GM23248 (cell line): Measurements from ENCODE around the gene STON2.

ENCODE experiments used
- EZH2 ChIP-seq: fragments of 200-600 bp; sonication (generic); IDR thresholded peaks from 2 replicates; pipeline ENCODE4 v1.6.1; 2018; ENCODE audit warnings: antibody characterized with exemption, mild to moderate bottlenecking; ENCODE audit not compliant: insufficient read depth, poor library complexity, severe bottlenecking
- EZH2phosphoT487 ChIP-seq: fragments of 200-600 bp; sonication (generic); IDR thresholded peaks from 2 replicates; pipeline ENCODE4 v1.6.1; 2018; ENCODE audit warnings: antibody characterized with exemption, moderate library complexity, mild to moderate bottlenecking, low read depth; ENCODE audit not compliant: insufficient read depth

DNA sequence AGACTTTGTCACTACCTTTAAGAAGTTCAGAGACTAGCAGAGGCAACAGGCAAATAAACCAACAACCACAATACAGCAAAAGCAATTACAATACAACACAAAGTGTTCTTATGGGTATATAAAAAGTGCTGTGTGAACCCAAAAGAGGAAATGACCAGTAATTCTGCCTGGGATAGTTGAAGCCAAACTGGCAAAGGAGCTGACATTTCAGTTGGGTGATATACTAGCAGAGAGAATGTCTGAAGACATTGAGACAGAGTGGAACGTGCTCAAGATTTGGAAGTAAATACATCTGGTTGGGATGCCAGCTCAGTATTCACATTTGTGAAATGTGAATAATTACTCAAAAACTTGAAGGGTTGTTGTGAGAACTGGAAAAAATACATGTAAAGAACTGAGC lies 98.8 kb downstream of the STON2 start:
- TF ChIP-seq EZH2 (no peak), EZH2phosphoT487 (no peak)
